ENCODE measurements around the gene NFIX.

The NFIX gene

DNA sequence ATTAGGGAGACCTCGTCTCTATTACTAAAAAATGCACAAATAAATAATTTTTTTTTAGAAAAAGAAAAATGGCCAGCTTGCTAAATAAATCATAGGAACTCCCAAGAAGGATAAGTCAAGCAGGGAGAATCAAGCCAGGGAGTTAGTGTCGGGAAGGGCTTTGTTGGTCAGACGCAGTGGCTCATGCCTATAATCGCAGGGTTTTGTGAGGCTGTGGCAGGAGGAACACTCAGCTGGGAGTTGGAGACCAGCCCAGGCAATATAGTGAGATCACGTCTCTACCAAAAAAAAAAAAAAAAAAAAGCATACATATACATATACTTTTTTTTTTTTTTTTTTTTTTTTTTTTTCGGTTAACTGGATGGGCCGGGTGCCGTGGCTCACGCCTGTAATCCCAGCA, 131.8 kb downstream of the NFIX start:
- DNase-seq: no peak

DNA sequence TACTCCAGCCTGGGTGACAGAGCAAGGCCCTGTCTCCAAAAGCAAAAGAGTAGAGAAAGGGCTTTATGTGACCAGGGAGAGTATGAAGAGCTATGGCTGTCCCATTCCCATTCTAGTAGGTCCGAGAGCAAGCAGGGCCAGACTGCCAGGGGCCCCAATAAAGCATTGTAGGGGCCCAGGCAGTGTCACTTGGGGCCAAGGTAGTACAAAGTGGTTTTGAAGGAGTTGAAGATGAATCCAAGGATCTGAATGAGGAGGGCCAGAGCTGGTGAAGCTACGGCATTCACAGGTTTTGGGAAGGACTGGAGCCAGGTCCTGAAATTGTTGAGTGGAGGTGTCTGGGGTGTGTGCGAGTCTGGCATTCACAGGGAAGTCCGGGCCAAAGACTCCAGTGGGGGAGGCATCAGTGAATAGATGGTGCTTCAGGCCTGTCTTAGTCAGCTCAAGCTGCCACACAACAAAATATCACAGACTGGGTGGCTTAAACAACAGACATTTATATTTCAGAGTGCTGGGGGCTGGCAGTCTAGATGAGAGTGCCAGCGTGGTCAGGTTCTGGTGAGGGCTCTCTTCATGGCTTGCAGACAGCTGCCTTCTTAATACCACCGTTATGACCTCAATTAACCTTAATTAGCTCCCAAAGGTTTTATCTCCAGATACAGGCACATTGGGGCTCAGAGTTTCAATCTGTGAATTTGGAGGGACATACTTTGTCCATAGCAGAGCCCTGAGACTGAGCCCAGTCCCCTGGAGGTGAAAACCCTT, 132.7 kb downstream of the NFIX start:
- no peak for DNase-seq

DNA sequence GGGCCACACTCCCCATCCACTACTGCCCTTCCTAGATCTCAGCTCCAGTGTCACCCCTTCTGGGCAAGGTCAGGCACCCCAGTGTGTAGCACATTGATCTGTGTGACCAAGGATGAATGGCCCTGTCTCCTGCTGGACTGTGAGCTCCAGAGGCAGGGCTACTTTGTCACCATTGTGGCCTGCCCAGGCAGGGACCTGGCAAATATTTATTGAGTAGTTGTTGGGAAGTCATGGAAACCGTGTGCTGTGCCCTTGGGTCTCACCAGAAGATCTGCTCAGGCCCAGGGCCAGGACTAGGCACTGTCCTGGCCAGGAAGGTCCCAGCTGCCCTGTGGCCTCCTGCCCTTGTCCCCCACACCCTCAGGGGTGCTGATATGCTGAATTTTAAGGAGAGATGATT, 133.3 kb downstream of the NFIX start:
- no peak for DNase-seq

DNA sequence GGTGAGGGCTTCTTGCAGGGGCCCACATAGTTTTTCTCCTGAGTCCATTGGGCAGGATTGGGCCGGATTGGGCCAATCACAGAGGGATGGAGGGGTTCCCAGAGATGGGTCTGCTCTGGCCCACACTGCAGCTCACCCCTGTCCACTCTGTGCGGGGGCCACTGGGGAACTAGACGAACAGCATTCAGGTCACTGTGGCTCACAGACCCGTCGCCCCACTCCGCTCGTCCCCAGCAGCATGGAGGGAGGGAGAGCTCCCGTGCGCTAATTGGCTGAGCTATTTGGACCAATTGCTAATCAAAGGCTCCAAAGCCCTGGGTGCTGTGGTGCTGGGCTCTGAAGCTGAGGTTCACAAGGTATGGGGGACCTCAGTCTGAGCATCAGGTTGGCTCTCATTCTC, 134.1 kb downstream of the NFIX start:
- DNase-seq: no peak

DNA sequence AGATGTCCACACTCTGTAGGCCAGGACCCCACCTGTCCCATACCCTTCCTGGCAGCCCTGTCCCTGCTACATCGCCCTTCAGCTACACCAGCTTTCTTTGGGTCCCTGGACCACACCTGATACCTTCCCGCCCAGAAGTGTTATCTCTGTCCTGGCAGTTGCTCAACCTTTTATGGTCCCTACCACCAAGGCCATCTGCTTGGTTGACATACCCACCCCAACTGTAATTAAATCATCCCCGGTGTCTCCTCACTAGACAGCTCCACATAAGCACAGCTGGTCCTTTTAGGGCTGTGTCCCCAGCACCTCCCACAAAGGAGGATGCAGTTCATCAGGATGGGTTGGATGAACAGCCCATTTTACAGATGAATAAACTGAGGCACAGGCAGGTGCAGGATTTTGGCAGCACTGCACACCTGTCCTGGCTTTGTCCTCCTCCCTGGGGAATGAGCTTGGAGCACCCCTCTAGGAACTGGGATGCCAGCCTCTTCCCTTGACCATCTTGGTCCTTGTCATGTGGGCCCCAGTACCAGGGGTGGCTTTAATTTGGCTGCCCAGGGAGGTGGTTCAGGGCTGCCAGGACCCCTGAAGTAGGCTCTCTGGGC, 135.7 kb downstream of the NFIX start:
- no peak for DNase-seq

DNA sequence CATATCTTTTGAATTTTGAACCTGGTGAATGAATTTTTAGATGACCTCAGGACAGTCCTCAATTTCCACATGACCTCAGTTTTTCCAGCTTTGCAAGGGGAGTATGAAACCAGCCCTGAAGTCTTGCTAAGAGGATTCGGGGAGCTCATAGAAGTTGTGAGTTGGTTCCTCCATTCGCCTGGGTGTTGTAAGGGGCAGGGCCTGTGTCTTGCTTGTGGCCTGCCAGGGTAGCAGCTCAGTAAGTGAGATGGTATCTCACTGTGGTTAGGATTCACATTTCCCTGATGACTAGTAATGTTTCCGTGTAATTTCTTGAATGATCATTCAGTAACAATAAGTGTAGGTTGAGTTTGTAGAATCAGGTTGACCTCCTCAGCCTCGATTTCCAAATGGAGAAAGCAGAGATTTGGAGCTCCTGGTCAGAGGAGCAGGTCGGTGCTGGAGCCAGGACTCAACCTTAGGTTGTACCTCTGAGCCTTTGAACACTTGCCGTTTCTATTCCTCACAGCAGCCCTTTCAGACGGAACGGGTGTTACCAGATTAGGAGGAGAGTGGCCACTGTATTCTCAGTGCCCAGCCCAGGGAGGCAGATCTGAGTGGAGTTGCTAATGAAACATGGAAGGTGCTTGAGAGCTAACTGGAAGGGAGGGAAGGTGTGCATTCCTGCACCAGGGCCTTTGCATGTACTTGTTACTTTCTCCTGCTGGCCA, 137.4 kb downstream of the NFIX start:
- DNase-seq: no peak

DNA sequence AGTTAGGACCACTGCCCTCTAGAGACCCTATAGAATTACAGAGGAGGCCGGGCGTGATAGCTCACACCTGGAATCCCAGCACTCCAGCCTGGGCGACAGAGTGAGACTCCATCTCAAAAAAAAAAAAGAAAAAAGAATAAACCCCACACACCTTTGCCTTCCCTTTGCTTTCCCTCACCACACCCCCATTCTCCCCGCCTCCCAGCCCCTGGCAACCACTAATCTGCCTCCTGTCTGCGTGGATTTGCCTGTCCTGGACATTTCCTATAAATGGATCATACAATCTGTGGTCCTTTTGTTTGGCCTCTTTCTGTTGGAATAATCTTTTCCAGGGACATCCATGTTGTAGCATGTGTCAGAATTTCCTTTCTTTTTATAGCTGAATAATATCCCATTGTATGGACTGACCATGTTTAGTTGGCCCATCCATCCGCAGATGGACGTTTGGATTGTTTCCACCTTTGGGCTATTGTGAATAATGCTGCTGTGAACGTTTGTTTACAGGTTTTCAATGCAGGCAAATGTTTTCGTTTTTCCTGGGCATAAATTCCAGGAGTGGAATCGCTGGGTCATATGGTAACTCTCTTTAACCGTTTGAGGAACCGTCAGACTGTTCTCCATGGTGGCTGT, 138.1 kb downstream of the NFIX start:
- peak in 2 of 14 donors; percentile 5 to 41 for DNase-seq

DNA sequence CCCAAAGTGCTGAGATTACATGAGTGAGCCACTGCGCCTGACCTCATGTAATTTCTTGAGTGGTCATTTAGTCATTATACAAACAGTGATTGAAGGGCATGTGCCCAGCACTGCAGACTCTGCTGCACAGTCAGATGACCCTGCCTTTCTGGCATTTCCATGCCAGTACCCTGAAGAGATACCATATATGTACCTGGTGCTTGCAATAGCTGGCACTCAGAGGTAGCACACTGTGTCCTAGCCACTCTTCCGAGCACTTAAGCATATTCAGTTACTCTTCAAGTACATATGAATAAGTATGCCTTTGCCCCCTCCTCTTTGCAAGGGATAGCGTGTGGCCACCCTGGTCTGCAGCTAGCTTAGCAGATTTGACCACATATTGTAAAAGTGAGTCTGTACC, 139.4 kb downstream of the NFIX start:
- no peak for DNase-seq

DNA sequence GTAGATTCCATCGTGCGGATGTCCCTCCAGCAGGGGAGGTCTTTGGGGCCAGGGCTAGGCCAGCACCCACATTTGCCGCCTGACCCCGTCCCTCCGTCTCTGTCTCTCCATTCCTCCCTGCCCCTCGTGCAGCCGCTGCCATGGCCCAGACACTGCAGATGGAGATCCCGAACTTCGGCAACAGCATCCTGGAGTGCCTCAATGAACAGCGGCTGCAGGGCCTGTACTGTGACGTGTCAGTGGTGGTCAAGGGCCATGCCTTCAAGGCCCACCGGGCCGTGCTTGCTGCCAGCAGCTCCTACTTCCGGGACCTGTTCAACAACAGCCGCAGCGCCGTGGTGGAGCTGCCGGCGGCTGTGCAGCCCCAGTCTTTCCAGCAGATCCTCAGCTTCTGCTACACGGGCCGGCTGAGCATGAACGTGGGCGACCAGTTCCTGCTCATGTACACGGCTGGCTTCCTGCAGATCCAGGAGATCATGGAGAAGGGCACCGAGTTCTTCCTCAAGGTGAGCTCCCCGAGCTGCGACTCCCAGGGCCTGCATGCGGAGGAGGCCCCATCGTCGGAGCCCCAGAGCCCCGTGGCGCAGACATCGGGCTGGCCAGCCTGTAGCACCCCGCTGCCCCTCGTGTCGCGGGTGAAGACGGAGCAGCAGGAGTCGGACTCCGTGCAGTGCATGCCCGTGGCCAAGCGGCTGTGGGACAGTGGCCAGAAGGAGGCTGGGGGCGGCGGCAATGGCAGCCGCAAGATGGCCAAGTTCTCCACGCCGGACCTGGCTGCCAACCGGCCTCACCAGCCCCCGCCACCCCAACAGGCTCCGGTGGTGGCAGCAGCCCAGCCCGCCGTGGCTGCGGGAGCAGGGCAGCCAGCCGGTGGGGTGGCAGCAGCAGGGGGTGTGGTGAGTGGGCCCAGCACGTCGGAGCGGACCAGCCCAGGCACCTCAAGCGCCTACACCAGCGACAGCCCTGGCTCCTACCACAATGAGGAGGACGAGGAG, 140.1 kb downstream of the NFIX start:
- no peak for DNase-seq

DNA sequence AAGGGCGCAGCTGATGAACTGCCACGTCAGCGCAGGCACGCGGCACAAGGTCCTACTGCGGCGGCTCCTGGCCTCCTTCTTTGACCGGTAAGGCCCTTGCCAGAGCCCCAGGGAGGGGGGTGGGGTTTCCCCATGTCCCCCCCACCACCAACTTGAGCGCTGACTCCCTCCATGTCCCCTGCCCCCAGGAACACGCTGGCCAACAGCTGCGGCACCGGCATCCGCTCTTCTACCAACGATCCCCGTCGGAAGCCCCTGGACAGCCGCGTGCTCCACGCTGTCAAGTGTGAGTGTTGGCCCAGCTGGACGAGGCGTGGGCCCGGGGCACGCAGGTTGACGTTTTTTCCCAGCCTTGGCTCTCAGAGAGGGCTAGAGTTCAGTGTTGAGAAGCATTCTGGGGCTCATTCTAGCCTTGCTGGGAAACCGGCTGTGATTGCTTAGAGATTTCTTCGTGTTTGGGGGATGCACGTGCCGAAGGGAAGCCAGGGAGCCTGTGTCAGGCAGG, 142.1 kb downstream of the NFIX start:
- no peak for DNase-seq

DNA sequence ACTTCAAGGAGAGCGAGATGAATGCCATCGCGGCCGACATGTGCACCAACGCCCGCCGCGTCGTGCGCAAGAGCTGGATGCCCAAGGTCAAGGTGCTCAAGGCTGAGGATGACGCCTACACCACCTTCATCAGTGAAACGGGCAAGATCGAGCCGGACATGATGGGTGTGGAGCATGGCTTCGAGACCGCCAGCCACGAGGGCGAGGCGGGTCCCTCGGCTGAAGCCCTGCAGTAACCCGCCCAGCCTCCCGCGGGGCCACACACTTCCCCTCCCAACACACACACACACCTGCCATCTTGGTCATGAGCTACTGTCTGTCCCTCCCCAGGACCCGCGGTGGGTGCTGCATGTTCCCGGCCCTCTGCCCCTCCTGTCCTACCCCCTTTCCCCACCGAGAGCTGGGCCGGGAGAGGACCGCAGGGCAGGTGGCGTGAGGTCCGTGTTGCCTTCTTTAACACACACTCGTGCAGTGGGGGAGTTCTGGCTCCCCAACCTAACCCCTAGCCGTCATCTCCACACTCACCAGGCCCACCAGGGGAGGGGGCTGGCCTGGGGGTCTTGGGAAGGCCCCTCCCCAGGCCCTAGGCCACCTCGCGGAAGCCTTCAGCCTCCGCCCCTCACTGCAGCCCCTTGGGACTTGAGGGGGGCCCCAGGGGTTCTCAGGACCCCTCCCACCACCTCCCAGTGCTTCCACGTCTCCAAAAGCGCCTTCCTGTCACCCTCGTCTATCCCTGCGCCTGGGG, 143.1 kb downstream of the NFIX start:
- no peak for DNase-seq

DNA sequence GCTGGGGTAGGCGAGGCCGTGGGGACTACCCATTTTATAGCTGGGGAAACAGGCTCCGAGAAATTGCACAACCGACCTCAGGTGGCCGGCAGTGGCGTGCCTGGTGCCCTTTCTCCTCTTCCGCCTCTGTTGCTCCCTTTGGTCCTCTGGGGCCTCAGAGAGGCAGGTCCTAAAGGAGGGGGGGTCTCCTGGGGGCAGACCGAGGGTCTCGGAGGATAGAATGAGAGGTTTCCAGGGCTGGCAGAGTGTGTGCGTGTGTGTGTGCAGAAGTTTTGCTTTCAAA, 143.6 kb downstream of the NFIX start:
- no peak for DNase-seq

DNA sequence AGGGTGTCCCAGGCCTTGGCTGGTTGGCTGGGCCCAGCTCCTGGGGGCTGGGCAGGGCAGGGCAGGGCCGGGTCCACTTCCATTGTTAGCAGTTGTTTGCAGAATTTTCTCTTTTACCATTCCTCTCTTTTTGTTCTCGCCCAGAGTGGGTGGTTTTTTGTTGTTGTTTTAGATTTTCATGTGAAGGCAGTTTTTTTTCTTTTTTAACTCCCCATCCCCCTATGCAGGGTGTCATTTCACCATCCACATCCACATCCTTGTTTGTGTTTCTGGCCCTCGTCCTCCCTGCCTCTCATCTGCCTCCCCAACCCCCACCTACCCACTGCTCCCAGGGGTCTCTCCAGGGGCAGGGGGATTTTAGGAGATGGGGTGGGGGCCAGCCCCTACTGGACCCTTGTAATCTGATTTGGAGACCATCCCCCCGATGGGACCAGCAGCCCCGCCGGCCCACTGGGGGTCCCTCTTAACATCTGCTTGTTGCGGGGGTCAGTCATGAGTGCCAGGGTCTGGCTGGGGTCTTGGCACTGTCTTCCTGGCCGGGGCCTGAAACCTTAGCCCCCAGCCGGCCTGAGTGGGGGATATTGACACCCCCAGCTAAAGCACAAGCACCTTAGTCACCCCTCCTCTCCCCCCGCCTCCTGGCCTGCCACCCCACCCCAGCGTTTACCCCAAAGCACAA, 144.5 kb downstream of the NFIX start:
- DNase-seq: no peak

DNA sequence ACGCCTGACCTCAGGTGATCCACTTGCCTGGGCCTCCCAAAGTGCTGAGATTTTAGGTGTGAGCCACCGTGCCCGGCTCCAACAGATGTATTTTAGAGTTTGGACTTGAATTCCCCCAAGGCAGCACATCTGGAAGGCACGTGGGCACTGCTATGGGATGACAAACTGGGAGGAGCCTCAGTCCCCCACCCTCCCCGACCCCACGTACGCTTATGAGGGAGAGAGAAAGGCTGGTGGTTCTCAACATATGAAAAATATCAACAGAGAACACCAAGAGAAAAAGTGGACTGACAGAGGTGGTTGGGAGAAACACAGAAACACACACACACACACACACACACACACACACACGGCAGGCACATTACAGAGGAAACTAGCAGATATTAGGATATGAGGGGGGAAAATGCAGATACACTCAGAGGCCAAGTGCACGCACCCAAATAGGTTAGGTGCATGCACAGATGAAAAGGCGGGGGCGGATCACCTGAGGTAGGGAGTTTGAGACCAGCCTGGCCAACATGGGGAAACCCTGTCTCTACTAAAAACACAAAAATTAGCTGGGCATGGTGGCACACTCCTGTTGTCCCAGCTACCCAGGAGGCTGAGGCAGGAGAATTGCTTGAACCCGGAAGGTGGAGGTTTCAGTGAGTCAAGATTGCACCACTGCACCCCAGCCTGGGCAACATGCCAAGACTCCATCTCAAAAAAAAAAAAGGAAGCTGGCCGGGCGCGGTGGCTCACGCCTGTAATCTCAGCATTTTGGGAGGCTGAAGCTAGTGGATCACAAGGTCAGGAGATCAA, 151.7 kb downstream of the NFIX start:
- no peak for DNase-seq

Measured in C1 segment of cervical spinal cord (tissue), 14 donors.